ENCODE data around the gene ANO4.

DNA sequence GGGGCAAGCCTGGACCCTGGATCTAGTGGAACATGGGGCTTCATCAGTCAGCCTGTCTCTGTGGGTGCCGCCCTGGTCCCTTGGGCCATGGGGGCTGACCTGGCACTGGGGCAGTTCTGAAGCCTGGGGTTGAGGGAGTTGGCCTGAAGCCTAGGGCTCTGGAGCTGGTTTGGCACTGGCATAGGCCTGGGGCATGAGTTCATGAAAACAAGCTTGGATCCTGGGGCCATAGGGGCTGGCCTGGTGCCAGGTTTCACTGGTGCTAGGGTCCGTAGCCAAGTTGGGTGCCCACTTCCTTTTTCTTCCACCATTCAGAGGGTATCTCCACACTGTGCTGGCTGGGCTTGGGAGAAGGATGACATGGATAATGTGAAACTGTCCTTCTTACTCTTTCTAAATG lies 26.6 kb upstream of the ANO4 start:
- TF ChIP-seq CTCF (IDR thresholded peaks at IDR 0.05; ENCODE audit: insufficient read depth, low read length), result no peak
- TF ChIP-seq SPI1 (IDR thresholded peaks at IDR 0.05; ENCODE audit: borderline replicate concordance, low read depth), result no peak
- TF ChIP-seq, protein P1, sequence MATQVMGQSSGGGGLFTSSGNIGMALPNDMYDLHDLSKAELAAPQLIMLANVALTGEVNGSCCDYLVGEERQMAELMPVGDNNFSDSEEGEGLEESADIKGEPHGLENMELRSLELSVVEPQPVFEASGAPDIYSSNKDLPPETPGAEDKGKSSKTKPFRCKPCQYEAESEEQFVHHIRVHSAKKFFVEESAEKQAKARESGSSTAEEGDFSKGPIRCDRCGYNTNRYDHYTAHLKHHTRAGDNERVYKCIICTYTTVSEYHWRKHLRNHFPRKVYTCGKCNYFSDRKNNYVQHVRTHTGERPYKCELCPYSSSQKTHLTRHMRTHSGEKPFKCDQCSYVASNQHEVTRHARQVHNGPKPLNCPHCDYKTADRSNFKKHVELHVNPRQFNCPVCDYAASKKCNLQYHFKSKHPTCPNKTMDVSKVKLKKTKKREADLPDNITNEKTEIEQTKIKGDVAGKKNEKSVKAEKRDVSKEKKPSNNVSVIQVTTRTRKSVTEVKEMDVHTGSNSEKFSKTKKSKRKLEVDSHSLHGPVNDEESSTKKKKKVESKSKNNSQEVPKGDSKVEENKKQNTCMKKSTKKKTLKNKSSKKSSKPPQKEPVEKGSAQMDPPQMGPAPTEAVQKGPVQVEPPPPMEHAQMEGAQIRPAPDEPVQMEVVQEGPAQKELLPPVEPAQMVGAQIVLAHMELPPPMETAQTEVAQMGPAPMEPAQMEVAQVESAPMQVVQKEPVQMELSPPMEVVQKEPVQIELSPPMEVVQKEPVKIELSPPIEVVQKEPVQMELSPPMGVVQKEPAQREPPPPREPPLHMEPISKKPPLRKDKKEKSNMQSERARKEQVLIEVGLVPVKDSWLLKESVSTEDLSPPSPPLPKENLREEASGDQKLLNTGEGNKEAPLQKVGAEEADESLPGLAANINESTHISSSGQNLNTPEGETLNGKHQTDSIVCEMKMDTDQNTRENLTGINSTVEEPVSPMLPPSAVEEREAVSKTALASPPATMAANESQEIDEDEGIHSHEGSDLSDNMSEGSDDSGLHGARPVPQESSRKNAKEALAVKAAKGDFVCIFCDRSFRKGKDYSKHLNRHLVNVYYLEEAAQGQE (IDR thresholded peaks at IDR 0.05; ENCODE audit: insufficient replicate concordance, low read depth), result no peak
- TF ChIP-seq POLR2AphosphoS5 (IDR thresholded peaks at IDR 0.05; ENCODE audit: low read depth), result no peak
- no peak for TF ChIP-seq GABPA (IDR thresholded peaks at IDR 0.05; ENCODE audit: low read depth)

All from HL-60 (cell line).